HG02763 (cell line): ENCODE data around the gene APBB1.

Experiments used
- ATAC-seq: cut with Tn5 transposase; IDR thresholded peaks from one replicate; pipeline ENCODE4 v1.9.1; 2021; ENCODE audit warnings: mild to moderate bottlenecking, moderate library complexity; ENCODE audit not compliant: unreplicated experiment

The APBB1 gene

GRCh38 chr11:6419009-6419631 is at the start of gene APBB1:
TSS of gene APBB1 (minus strand) at chr11:6419094. CDS start at chr11:6411347, 7,747 bp downstream.
- peak; percentile 52 for ATAC-seq

GRCh38 chr11:6459099-6459450 is 40.2 kb upstream of the APBB1 start:
- ATAC-seq = no peak

- ATAC-seq = no peak
Measured at GRCh38 chr11:6458352-6459098, 39.6 kb upstream of the APBB1 start.

- no peak for ATAC-seq
Measured at GRCh38 chr11:6457581-6458320, 38.9 kb upstream of the APBB1 start.

- ATAC-seq = no peak
Measured at GRCh38 chr11:6456361-6457073, 37.6 kb upstream of the APBB1 start.

- ATAC-seq = no peak
Measured at GRCh38 chr11:6455070-6455469, 36.2 kb upstream of the APBB1 start.

- ATAC-seq = no peak
Measured at GRCh38 chr11:6453152-6453551, 34.3 kb upstream of the APBB1 start.

GRCh38 chr11:6452219-6452618 is 33.3 kb upstream of the APBB1 start:
- no peak for ATAC-seq

GRCh38 chr11:6448574-6448973 is 29.7 kb upstream of the APBB1 start:
- no peak for ATAC-seq

GRCh38 chr11:6443269-6444003 is 24.5 kb upstream of the APBB1 start:
- ATAC-seq = peak; percentile 77

GRCh38 chr11:6442441-6442840 is 23.5 kb upstream of the APBB1 start:
- ATAC-seq = no peak

GRCh38 chr11:6440906-6441358 is 22.0 kb upstream of the APBB1 start, which contains the start of gene HPX:
TSS of gene HPX (minus strand) at chr11:6440987. CDS start at chr11:6440963, 24 bp downstream.
- ATAC-seq = no peak

GRCh38 chr11:6438979-6439571 is 20.2 kb upstream of the APBB1 start:
- no peak for ATAC-seq

- no peak for ATAC-seq
Measured at GRCh38 chr11:6437993-6438392, 19.1 kb upstream of the APBB1 start.

GRCh38 chr11:6437423-6437822 is 18.5 kb upstream of the APBB1 start:
- ATAC-seq = no peak

GRCh38 chr11:6433998-6434660 is 15.2 kb upstream of the APBB1 start:
- no peak for ATAC-seq

- ATAC-seq = no peak
Measured at GRCh38 chr11:6431861-6432260, 13.0 kb upstream of the APBB1 start.

- no peak for ATAC-seq
Measured at GRCh38 chr11:6427516-6427915, 8.6 kb upstream of the APBB1 start.

GRCh38 chr11:6420677-6421076 is 1.8 kb upstream of the APBB1 start:
- ATAC-seq = no peak
